Measurements from ENCODE around the gene AP2B1. TPM values are rescaled to one million over a fixed set of nuclear protein-coding genes. Genes with fewer than 3 reads are reported as not detected.

The AP2B1 gene
- total RNA-seq, 1 experiment from 2014 or later = 195 TPM

- H3K27me3 Mint-ChIP-seq (ENCODE audit: low read depth) = no peaks in the 10 kb centered on the region
- no peak overlapping the region for H3K4me3 Mint-ChIP-seq
- TF ChIP-seq MXD4 (CRISPR knock-in tag; IDR thresholded peaks at IDR 0.05; ENCODE audit: borderline replicate concordance) (no peak), TP53 (CRISPR knock-in tag; IDR thresholded peaks at IDR 0.05) (no peak), NFE2L1 (CRISPR knock-in tag; IDR thresholded peaks at IDR 0.05) (no peak), RELA (CRISPR knock-in tag; IDR thresholded peaks at IDR 0.05; ENCODE audit: borderline replicate concordance) (no peak), NR1H2 (CRISPR knock-in tag; IDR thresholded peaks at IDR 0.05) (no peak), SOX15 (CRISPR knock-in tag; IDR thresholded peaks at IDR 0.05) (no peak), ATF1 (CRISPR knock-in tag; IDR thresholded peaks at IDR 0.05) (no peak), FOXP4 (CRISPR knock-in tag; IDR thresholded peaks at IDR 0.05) (no peak), ATF3 (CRISPR knock-in tag; conservative IDR thresholded peaks at IDR 0.05) (no peak), FOXK1 (CRISPR knock-in tag; IDR thresholded peaks at IDR 0.05) (no peak), CBFB (CRISPR knock-in tag; IDR thresholded peaks at IDR 0.05; ENCODE audit: low read depth) (no peak), E2F4 (CRISPR knock-in tag; IDR thresholded peaks at IDR 0.05; ENCODE audit: borderline replicate concordance, low read depth) (no peak), IRF1 (CRISPR knock-in tag; IDR thresholded peaks at IDR 0.05) (no peak)
- H3K27ac Mint-ChIP-seq = no peak overlapping the region
- DNase-seq (ENCODE audit: low spot score) (no peak), ATAC-seq (no peak)
- no peaks in the 10 kb centered on the region for H3K9me3 Mint-ChIP-seq
- POLR2A ChIA-PET = interaction anchor here (0.6 kb wide), 1 partner anchor 79 kb away, joined by 3 read pairs; no protein-coding TSS in a partner anchor
- CTCF ChIA-PET = interaction anchor here (1.6 kb wide), 1 partner anchor 83 kb away, joined by 5 read pairs; no protein-coding TSS in a partner anchor
- peaks cover 16% of the 10 kb centered on the region for H3K4me1 Mint-ChIP-seq
- peaks cover 13% of the 10 kb centered on the region; the same call in 1 of the 2 replicates for H3K36me3 Mint-ChIP-seq
Observed at GRCh38 chr17:35664685-35665084, 77.6 kb downstream of the AP2B1 start.

GRCh38 chr17:35665662-35666061 lies 78.5 kb downstream of the AP2B1 start:
- POLR2A ChIA-PET = no interaction called here
- no peak overlapping the region for H3K27ac Mint-ChIP-seq
- H3K9me3 Mint-ChIP-seq = no peaks in the 10 kb centered on the region
- DNase-seq (ENCODE audit: low spot score) (no peak), ATAC-seq (no peak)
- no peaks in the 10 kb centered on the region for H3K27me3 Mint-ChIP-seq (ENCODE audit: low read depth)
- H3K4me3 Mint-ChIP-seq = no peak overlapping the region
- H3K36me3 Mint-ChIP-seq = peaks cover 16% of the 10 kb centered on the region
- CTCF ChIA-PET = interaction anchor here (1.6 kb wide), 1 partner anchor 82 kb away, joined by 5 read pairs; no protein-coding TSS in a partner anchor
- peaks cover 14% of the 10 kb centered on the region for H3K4me1 Mint-ChIP-seq
- TF ChIP-seq JUN (CRISPR knock-in tag; IDR thresholded peaks at IDR 0.05) (no peak), IRF2 (CRISPR knock-in tag; IDR thresholded peaks at IDR 0.05; ENCODE audit: borderline replicate concordance, low read depth) (no peak), E2F5 (CRISPR knock-in tag; IDR thresholded peaks at IDR 0.05) (no peak), AFF4 (CRISPR knock-in tag; IDR thresholded peaks at IDR 0.05; ENCODE audit: borderline replicate concordance) (no peak), USF1 (CRISPR knock-in tag; IDR thresholded peaks at IDR 0.05) (no peak), TEAD1 (CRISPR knock-in tag; IDR thresholded peaks at IDR 0.05) (no peak), NR1H2 (CRISPR knock-in tag; IDR thresholded peaks at IDR 0.05) (no peak), ZMAT4 (CRISPR knock-in tag; IDR thresholded peaks at IDR 0.05) (no peak), ZSCAN18 (CRISPR knock-in tag; IDR thresholded peaks at IDR 0.05) (no peak), ZNF121 (CRISPR knock-in tag; IDR thresholded peaks at IDR 0.05) (no peak), ZNF219 (CRISPR knock-in tag; IDR thresholded peaks at IDR 0.05; ENCODE audit: borderline replicate concordance) (no peak), ZNF416 (CRISPR knock-in tag; IDR thresholded peaks at IDR 0.05) (no peak), ZNF232 (CRISPR knock-in tag; IDR thresholded peaks at IDR 0.05) (no peak)
